GM18520 (cell line): ENCODE data around the gene CWC22.
"Not testable (repeated sequence)": the region's sequence is repeated elsewhere in the genome, so short reads cannot be mapped to it uniquely, and the experiment has no call there.

Experiments used
- ATAC-seq: cut with Tn5 transposase; IDR thresholded peaks from one replicate; pipeline ENCODE4 v1.9.1; 2021; ENCODE audit not compliant: unreplicated experiment

The CWC22 gene

DNA sequence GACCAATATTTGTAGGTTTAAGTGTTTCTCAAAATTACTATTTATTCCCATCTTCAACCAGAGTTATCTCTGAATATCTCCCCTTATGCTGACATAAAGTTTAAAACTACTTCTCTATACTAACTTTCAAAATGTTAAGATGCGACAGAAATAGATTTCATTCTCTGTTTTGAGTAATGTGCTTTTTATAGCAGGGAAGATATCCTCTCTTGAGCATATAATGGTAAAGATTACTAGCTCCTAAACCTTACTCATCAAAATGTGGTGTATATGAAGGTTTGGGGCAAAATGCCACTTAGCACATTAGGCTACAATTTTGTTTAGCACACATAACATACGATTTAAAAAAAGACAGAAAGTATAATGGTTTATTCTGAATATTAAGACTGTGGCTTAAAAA, 54.4 kb downstream of the CWC22 start:
- ATAC-seq, result no peak

DNA sequence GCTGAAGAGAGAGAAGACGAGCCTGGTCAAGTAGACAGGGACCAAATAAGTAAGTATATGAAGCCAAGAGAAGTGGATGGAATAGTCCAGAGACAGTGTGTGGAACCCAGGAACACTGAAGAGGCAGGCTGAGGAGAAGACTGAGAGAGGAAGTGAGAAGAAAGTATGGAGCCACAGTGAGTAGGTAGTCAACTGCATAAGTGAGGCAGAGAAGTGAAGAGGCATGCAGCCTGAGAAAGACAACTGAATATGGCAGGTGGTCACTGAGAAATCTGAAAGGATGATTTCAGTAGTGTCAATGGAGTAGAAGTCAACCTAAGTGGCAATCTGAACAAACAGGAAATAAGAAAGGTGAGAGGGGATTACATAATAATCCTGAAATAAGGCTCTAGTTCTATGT, 55.4 kb downstream of the CWC22 start:
- no peak for ATAC-seq

DNA sequence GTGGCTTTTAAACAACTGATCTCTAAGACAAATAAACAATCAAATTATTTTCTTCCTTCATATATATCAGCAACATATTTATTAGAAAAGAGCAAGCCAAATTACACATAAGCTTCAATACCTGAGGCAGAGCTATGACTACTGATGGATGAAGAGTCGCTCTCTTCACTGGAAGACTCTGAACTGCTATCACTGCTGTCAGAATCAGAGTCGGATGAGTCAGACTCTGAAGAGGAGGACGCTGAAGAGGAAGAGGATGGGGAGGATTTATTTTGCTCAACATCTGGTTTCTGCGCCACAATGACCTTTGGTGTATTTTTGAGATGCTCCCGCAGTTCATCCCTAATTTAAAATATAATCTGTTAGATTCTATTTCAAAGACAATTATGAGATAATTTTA, 56.7 kb downstream of the CWC22 start:
- no peak for ATAC-seq

DNA sequence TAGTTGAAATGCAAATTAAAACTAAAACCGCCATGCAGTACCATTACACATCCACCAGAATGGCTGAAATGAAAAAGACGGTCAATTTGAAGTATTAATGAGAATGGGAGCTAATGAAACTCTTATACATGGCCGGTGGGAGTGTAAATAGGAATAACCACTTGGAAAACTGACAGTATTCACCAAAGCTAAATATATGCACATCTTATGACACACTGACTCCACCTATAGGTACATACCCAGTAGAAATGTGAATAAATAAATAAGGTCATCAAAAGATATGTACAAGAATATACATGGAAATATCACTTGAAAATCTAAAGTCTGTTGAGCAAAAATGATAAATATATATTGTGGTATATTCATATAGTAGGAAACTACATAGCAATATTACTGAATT, 57.7 kb downstream of the CWC22 start:
- ATAC-seq, result no peak

- ATAC-seq, result no peak
Observed at GRCh38 chr2:179948058-179948457, 59.0 kb downstream of the CWC22 start.

DNA sequence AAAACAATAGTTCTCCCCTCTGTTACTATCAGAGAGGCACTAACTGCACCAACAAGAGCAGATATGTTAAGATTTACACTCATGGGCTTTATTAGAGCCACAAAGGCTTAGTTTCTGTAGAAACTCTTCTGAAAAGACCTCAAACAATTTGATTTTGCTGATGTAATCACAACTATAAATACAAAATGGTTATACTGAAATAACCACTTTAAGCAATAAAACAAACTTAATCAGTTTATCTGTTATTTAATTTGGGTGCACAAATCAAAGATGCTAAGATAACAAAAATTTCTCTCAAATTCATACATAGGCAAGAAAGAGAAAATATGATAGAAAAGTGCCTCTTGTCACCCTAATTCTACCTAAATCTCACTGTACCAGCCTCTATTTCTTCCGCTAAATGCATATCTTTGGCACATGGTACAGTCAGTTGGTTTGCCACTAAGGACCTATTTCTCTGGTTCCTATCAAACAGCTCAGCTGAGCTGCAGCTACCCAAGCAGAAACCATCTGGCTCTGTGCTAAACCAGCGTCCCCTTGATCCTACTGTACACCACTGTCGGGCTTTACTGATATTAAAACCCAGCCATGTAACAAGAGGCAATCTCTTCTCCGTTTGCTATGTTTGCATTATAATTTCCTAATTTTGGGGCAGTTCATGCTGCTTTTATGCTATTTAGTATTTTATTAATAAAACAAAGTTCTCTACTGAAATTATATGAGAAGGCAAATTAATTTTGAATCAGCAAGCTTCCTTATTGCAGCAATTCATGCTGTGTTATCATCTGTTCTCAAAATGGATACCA, 60.1 kb downstream of the CWC22 start:
- ATAC-seq, result no peak

- no peak for ATAC-seq
Observed at GRCh38 chr2:179946346-179946745, 60.8 kb downstream of the CWC22 start.

DNA sequence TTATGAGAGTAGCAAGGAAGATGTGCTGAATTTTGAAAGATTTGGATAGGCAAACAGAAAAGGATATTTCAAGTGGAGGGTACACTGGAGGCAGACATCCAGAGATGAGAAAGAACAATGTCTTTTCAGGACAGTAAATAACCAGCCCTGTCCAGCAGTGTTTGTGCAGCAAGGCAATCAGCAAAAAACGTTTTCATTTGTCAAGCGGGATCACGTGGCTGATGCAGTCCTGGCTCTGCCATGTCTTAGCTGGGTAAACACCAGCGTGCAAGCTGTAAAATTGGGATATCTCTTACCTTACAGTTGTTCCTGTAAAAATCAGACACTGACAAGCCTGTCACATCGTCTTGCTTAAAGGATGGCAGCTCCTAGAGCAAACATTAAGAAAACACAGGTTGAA, 67.8 kb downstream of the CWC22 start:
- no peak for ATAC-seq

GRCh38 chr2:179938026-179938425, 69.1 kb downstream of the CWC22 start:
- ATAC-seq, result no peak

- no peak for ATAC-seq
Observed at GRCh38 chr2:179936654-179937053, 70.4 kb downstream of the CWC22 start.

- ATAC-seq, result no peak
Observed at GRCh38 chr2:179936141-179936540, 71.0 kb downstream of the CWC22 start.

GRCh38 chr2:179932786-179933185, 74.3 kb downstream of the CWC22 start:
- no peak for ATAC-seq

GRCh38 chr2:179931502-179931901, 75.6 kb downstream of the CWC22 start:
- ATAC-seq, result no peak

- not testable (repeated sequence) for ATAC-seq
Observed at GRCh38 chr2:179929997-179930396, 77.1 kb downstream of the CWC22 start.

DNA sequence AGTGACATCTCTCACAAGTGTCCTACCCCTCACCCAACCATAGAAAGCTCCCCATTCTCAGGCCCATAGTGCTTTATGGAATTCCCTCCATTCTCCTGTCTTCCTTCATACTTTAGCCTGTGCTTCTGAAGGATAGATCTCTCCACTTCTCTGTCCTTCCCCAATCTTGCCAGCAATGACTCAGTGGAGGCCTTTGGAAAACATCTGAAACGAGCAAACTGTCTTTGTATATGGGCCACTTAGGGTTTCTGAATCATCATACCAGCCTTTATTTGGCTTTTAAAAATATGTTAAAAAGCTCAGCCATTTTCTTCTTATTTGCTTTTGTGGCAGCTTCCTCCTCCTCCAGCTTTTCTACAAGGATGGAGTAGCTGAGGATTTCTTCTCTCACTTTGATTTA, 80.1 kb downstream of the CWC22 start:
- ATAC-seq, result no peak

DNA sequence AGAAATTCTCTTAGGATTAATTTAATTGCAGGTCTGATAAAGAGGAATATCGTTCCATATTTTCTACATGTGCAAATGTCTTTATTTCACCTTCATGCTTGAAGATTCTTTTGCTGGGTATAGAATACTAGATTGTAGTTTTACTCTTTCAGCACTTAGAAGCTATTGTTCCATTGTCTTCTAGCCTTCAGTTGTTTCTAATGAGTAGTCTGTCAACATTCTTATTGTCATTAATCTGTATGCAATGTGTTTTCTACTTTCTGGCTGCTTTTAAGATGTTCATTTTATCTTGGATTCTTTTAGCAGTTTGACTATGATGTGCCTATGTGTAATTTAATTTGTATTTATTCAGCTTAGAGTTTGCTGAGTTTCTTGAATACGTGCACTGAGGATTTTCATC, 81.4 kb downstream of the CWC22 start:
- ATAC-seq, result no peak

DNA sequence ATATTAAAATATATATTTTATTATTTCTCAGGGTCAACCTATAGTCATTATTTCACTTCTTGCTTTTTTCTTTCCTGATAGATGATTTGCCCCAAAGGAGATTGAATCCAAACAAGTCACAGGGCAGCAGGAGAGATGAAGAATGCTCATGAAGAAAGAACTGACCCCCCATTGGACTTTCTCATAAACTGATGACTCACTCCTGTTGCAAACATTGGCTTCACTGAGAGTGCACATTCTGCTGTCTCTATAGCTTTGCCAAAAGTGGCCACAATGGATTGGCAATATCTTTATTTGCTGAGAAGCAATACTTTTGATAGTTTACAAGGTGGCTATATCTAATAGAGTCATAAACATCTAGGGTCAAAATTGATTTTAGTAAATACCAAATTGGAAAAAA, 89.8 kb downstream of the CWC22 start:
- no peak for ATAC-seq

GRCh38 chr2:179915395-179915992, 91.6 kb downstream of the CWC22 start:
- no peak for ATAC-seq

DNA sequence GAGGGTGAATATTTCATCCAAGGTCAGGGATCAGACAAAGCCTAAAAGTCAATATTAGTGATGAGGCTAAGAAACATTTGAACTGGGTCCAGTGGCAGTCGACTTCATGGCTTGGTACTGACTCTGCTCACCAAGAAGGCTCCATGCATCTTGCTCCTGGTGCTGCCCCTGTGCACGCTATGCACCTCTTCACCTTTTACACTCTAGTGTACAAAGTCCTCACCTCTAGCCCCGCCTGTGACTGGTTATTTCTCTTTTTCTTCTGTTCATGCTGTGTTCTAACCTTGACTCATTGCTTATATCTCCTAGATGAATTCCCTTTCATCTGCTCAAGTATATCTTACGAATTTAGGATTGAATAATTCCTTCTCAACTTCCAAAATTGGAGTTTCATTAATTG, 93.3 kb downstream of the CWC22 start:
- ATAC-seq, result no peak

DNA sequence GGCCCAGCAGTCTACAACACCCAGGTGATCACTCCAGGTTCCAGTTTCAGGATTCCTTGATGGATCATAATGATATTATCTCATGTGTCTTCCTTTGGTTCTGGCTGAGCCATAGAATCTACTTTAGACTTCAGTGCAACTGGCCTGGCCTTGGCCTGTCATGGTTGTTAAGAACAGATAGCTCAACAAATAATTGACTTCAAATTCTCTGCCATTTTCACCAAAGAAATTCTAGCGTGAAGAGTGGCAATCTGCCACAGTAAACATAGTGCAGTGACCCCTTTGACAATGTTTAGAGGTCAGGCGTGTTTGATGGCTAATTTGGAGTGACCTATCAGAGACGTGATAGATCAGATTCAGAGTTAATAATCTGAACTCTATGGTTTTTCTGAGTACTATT, 95.5 kb downstream of the CWC22 start:
- no peak for ATAC-seq

GRCh38 chr2:179910735-179911113, 96.4 kb downstream of the CWC22 start:
- no peak for ATAC-seq

- ATAC-seq, result no peak
Observed at GRCh38 chr2:179909845-179910734, 97.0 kb downstream of the CWC22 start.
